NCI-H510A (cell line): ENCODE measurements around the gene CAMKMT.
"Not testable (repeated sequence)": the region's sequence is repeated elsewhere in the genome, so short reads cannot be mapped to it uniquely, and the experiment has no call there.

Experiments used
- DNase-seq: peaks from one replicate; lab custom pipeline; 2025; lab: John Stamatoyannopoulos, UW

Gene CAMKMT

GRCh38 chr2:44550561-44550960, 188.8 kb downstream of the CAMKMT start:
- no peak for DNase-seq

- no peak for DNase-seq
Observed at GRCh38 chr2:44551497-44551896, 189.8 kb downstream of the CAMKMT start.

GRCh38 chr2:44553456-44553855, 191.7 kb downstream of the CAMKMT start:
- DNase-seq = no peak

- no peak for DNase-seq
Observed at GRCh38 chr2:44555700-44556099, 194.0 kb downstream of the CAMKMT start.

GRCh38 chr2:44559108-44559507, 197.4 kb downstream of the CAMKMT start:
- no peak for DNase-seq

GRCh38 chr2:44560352-44560751, 198.6 kb downstream of the CAMKMT start:
- DNase-seq = no peak

- DNase-seq = no peak
Observed at GRCh38 chr2:44560941-44561340, 199.2 kb downstream of the CAMKMT start.

GRCh38 chr2:44562737-44563136, 201.0 kb downstream of the CAMKMT start:
- no peak for DNase-seq

GRCh38 chr2:44564752-44565151, 203.0 kb downstream of the CAMKMT start:
- DNase-seq = no peak

- DNase-seq = no peak
Observed at GRCh38 chr2:44566059-44566458, 204.3 kb downstream of the CAMKMT start.

- no peak for DNase-seq
Observed at GRCh38 chr2:44569491-44569890, 207.7 kb downstream of the CAMKMT start.

GRCh38 chr2:44570271-44570670, 208.5 kb downstream of the CAMKMT start:
- no peak for DNase-seq

- DNase-seq = no peak
Observed at GRCh38 chr2:44570777-44571176, 209.0 kb downstream of the CAMKMT start.

GRCh38 chr2:44572196-44572900, 210.6 kb downstream of the CAMKMT start:
- DNase-seq = no peak

- no peak for DNase-seq
Observed at GRCh38 chr2:44573996-44574395, 212.2 kb downstream of the CAMKMT start.

- DNase-seq = no peak
Observed at GRCh38 chr2:44578471-44579093, 216.8 kb downstream of the CAMKMT start.

GRCh38 chr2:44579115-44579836, 217.5 kb downstream of the CAMKMT start:
- DNase-seq = no peak

GRCh38 chr2:44579837-44580230, 218.1 kb downstream of the CAMKMT start:
- no peak for DNase-seq

- DNase-seq = no peak
Observed at GRCh38 chr2:44580875-44581515, 219.2 kb downstream of the CAMKMT start.

GRCh38 chr2:44582363-44583008, 220.7 kb downstream of the CAMKMT start:
- no peak for DNase-seq

- not testable (repeated sequence) for DNase-seq
Observed at GRCh38 chr2:44595615-44596014, 233.9 kb downstream of the CAMKMT start.
